SK-N-SH (cell line): ENCODE data around the gene MTR. TPM values are rescaled to one million over a fixed set of nuclear protein-coding genes. Genes with fewer than 3 reads are reported as not detected.

Experiments used
- CTCF ChIA-PET: fragments of 300-600, 350-600 bp; formaldehyde crosslinking; extraction: SDS; loops from one replicate; lab custom pipeline; 2021; lab: Yijun Ruan, JAX
- POLR2A ChIA-PET: fragments of 350-600 bp; sonication (Branson Sonifier 250); formaldehyde crosslinking; extraction: SDS; loops from one replicate; lab custom pipeline; 2020; ENCODE audit warnings: antibody characterized with exemption, inconsistent platforms; lab: Yijun Ruan, JAX
- DNase-seq: peaks from one replicate; pipeline ENCODE4 v3.0.0; 2012
- H2AFZ ChIP-seq: fragments of 200-600 bp; sonication (generic); 2 replicates; pipeline ENCODE4 v1.8.1; 2016; ENCODE audit warnings: antibody characterized with exemption, mild to moderate bottlenecking, low read depth
- H3F3A ChIP-seq: fragments of 200-600 bp; sonication (generic); replicated peaks from 2 replicates; pipeline ENCODE3; 2016; ENCODE audit warnings: antibody characterized with exemption, mild to moderate bottlenecking; ENCODE audit not compliant: insufficient read depth
- H3K27ac ChIP-seq, 2 experiments: fragments of 200-500 bp in 1 of 2; fragments of 200-600 bp in 1 of 2; sonication (Bioruptor generic) in 1 of 2; sonication (generic), shearing (Covaris generic) in 1 of 2; 2 replicates each; pipeline versions ENCODE4 v1.5.1 to v1.6.1; 2014 to 2016; ENCODE audit warnings: low read depth in 2 of 2, inconsistent platforms in 1 of 2, low read length in 1 of 2, mild to moderate bottlenecking in 1 of 2, mixed read lengths in 1 of 2
- H3K27me3 ChIP-seq: fragments of 200-600 bp; sonication (generic), shearing (Covaris generic); 2 replicates; pipeline ENCODE4 v1.6.1; 2016; ENCODE audit warnings: mixed run types; ENCODE audit not compliant: insufficient read depth
- H3K36me3 ChIP-seq, 2 experiments: fragments of 200-500 bp in 1 of 2; fragments of 200-600 bp in 1 of 2; sonication (Bioruptor generic) in 1 of 2; sonication (generic) in 1 of 2; replicated peaks in 1 of 2; 2 replicates each; pipeline versions ENCODE3 to v1.5.1; 2014 to 2016; ENCODE audit warnings: low read length in 1 of 2, mild to moderate bottlenecking in 1 of 2; ENCODE audit not compliant: insufficient read depth in 2 of 2, control insufficient read depth in 1 of 2
- H3K4me1 ChIP-seq, 2 experiments: fragments of 200-500 bp in 1 of 2; fragments of 200-600 bp in 1 of 2; sonication (Bioruptor generic) in 1 of 2; sonication (generic), shearing (Covaris generic) in 1 of 2; 2 replicates each; pipeline versions ENCODE4 v1.5.1 to v1.6.1; 2014 to 2016; ENCODE audit warnings: low read depth in 1 of 2, low read length in 1 of 2, mixed run types in 1 of 2; ENCODE audit not compliant: insufficient read depth in 2 of 2, control insufficient read depth in 1 of 2
- H3K4me2 ChIP-seq: fragments of 200-600 bp; sonication (generic), shearing (Covaris generic); 2 replicates; pipeline ENCODE4 v1.6.1; 2017; ENCODE audit warnings: mixed run types
- H3K4me3 ChIP-seq, 2 experiments: fragments of 200-500 bp in 1 of 2; fragments of 200-600 bp in 1 of 2; sonication (Bioruptor generic) in 1 of 2; sonication (generic), shearing (Covaris generic) in 1 of 2; 2 replicates each; pipeline versions ENCODE4 v1.5.1 to v1.8.1; 2014 to 2016; ENCODE audit warnings: low read depth in 2 of 2, inconsistent platforms in 1 of 2, low read length in 1 of 2, mild to moderate bottlenecking in 1 of 2, mixed read lengths in 1 of 2, moderate library complexity in 1 of 2
- H3K79me2 ChIP-seq: fragments of 200-600 bp; sonication (generic); 2 replicates; pipeline ENCODE4 v1.8.1; 2017; ENCODE audit warnings: mild to moderate bottlenecking; ENCODE audit not compliant: insufficient read depth
- H3K9ac ChIP-seq: fragments of 200-600 bp; sonication (generic); 2 replicates; pipeline ENCODE4 v1.6.1; 2017; ENCODE audit warnings: mixed run types
- H3K9me2 ChIP-seq: fragments of 200-600 bp; sonication (generic); 2 replicates; pipeline ENCODE4 v1.6.1; 2017; ENCODE audit warnings: mixed run types
- H3K9me3 ChIP-seq: fragments of 200-600 bp; sonication (generic); 2 replicates; pipeline ENCODE4 v1.6.1; 2017; ENCODE audit warnings: mixed run types, mild to moderate bottlenecking, moderate library complexity
- H4K20me1 ChIP-seq: fragments of 200-600 bp; sonication (generic); 2 replicates; pipeline ENCODE4 v1.6.1; 2017; ENCODE audit warnings: mild to moderate bottlenecking, mixed run types; ENCODE audit not compliant: insufficient read depth
- CHD2 ChIP-seq: fragments of 150-350 bp; IDR thresholded peaks from 2 replicates; pipeline ENCODE4 v1.6.1; 2018; ENCODE audit warnings: low read length; ENCODE audit not compliant: partially characterized antibody
- ELF1 ChIP-seq: IDR thresholded peaks from 2 replicates; pipeline ENCODE4 v1.4.0; 2012
- EP300 ChIP-seq, 2 experiments: IDR thresholded peaks; 2 replicates each; pipeline versions ENCODE4 v1.4.0 to v1.6.1; 2012; ENCODE audit warnings: borderline replicate concordance in 1 of 2, low read depth in 1 of 2, low read length in 1 of 2
- EZH2phosphoT487 ChIP-seq: fragments of 200-600 bp; sonication (generic); IDR thresholded peaks from 2 replicates; pipeline ENCODE4 v1.6.1; 2017; ENCODE audit warnings: low read depth, mixed run types, mild to moderate bottlenecking, antibody characterized with exemption, moderate library complexity, borderline replicate concordance
- FOSL2 ChIP-seq: IDR thresholded peaks from 2 replicates; pipeline ENCODE4 v1.4.0; 2012; ENCODE audit warnings: low read depth, mild to moderate bottlenecking, moderate library complexity, borderline replicate concordance
- FOXJ3 ChIP-seq: sonication (generic); formaldehyde crosslinking; IDR thresholded peaks from 2 replicates; pipeline ENCODE4 v1.5.1; 2020; ENCODE audit warnings: mild to moderate bottlenecking, missing genetic modification reagents
- GABPA ChIP-seq: IDR thresholded peaks from 2 replicates; pipeline ENCODE4 v1.4.0; 2012; ENCODE audit warnings: low read depth, mild to moderate bottlenecking
- GATA2 ChIP-seq: sonication (generic); formaldehyde crosslinking; IDR thresholded peaks from 2 replicates; pipeline ENCODE4 v1.5.0; 2020; ENCODE audit warnings: mild to moderate bottlenecking, missing genetic modification reagents
- POLR2AphosphoS5 ChIP-seq: IDR thresholded peaks from 2 replicates; pipeline ENCODE4 v1.6.1; 2012; ENCODE audit warnings: low read depth, low read length
- RAD21 ChIP-seq: IDR thresholded peaks from 2 replicates; pipeline ENCODE4 v1.6.1; 2012; ENCODE audit warnings: mild to moderate bottlenecking, low read length
- SIN3A ChIP-seq: IDR thresholded peaks from 2 replicates; pipeline ENCODE4 v1.6.1; 2012; ENCODE audit warnings: low read depth, mild to moderate bottlenecking, low read length, moderate library complexity, borderline replicate concordance
- TAF1 ChIP-seq: IDR thresholded peaks from 2 replicates; pipeline ENCODE4 v1.6.1; 2012; ENCODE audit warnings: low read depth, mild to moderate bottlenecking, low read length, moderate library complexity, borderline replicate concordance
- TCF12 ChIP-seq: IDR thresholded peaks from 2 replicates; pipeline ENCODE4 v1.4.0; 2012
- YY1 ChIP-seq: IDR thresholded peaks from 2 replicates; pipeline ENCODE4 v1.4.0; 2012; ENCODE audit warnings: low read depth, mild to moderate bottlenecking
- ZBTB33 ChIP-seq: IDR thresholded peaks from 2 replicates; pipeline ENCODE4 v1.4.0; 2012; ENCODE audit warnings: low read depth, borderline replicate concordance
- WGBS: methylation state at CpG from one replicate; pipeline ENCODE4 v1.1.6; 2017; ENCODE audit warnings: low lambda C conversion rate; 5-methylcytosine and 5-hydroxymethylcytosine counted together
- polyA plus RNA-seq, 3 experiments: library from polyadenylated mRNA; depleted of rRNA; stranded (reverse); fragments of >200 nt; gene quantifications; 2 replicates each; pipeline ENCODE4 v1.2.3, GENCODE V29; 2012
- TF ChIP-seq, protein P1 (sequence below): IDR thresholded peaks from 2 replicates; pipeline ENCODE4 v1.4.0; 2012; ENCODE audit warnings: low read depth
- TF ChIP-seq, protein P2 (sequence below): IDR thresholded peaks from 2 replicates; pipeline ENCODE4 v1.4.0; 2012; ENCODE audit warnings: low read depth, borderline replicate concordance
- TF ChIP-seq, protein P3 (sequence below): fragments of 150-350 bp; IDR thresholded peaks from 2 replicates; pipeline ENCODE4 v1.6.1; 2017; ENCODE audit warnings: antibody characterized with exemption, low read length, low read depth, borderline replicate concordance

The MTR gene
- polyA plus RNA-seq, 1 of the 3 experiments (the other 2 are of a cell fraction) = 5.4 TPM

DNA sequence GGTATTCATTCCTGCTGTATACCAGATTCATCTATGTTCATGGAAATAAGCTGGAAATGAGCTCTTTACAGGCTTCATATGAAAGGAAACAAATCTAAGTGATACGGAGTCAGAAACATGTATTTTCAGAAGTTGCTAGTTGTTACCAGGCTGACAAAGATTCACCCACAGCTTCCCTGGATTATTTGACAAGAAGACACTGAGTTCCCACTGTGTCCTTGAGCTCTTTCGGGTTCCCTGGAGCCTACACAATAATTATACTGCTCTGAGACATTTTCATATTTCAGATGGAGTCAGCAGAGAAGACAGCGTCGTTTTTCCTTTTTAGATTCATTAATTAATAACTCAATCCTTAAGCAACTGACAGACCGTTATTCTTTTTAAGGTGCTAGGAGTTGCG is 29.3 kb upstream of the MTR start:
- CTCF ChIA-PET = interaction anchor here (3.4 kb wide), 1 partner anchor 796 kb away, joined by 9 read pairs; no protein-coding TSS in a partner anchor
- Histone ChIP-seq H2AFZ (no peak overlapping the region), H3K79me2 (no peaks in the 10 kb centered on the region), H3K27me3 (no peaks in the 10 kb centered on the region), H3K4me2 (no peak overlapping the region), H3K9me3 (no peaks in the 10 kb centered on the region), H3K4me1 (no peaks in the 10 kb centered on the region), H3K4me3 (no peak overlapping the region), H3K9ac (no peak overlapping the region), H3K27ac (no peak overlapping the region), H3K36me3 (no peaks in the 10 kb centered on the region), H3K9me2 (no peaks in the 10 kb centered on the region), H4K20me1 (no peaks in the 10 kb centered on the region), H3F3A (no peaks in the 10 kb centered on the region)
- POLR2A ChIA-PET = no interaction called here
- no peak for DNase-seq
- no peak for TF ChIP-seq GATA2 (CRISPR knock-in tag)
- TF ChIP-seq RAD21 = no peak
- TF ChIP-seq TAF1 = no peak
- TF ChIP-seq ELF1 = no peak
- TF ChIP-seq TCF12 = no peak
- TF ChIP-seq FOSL2 = no peak
- TF ChIP-seq, protein P1, sequence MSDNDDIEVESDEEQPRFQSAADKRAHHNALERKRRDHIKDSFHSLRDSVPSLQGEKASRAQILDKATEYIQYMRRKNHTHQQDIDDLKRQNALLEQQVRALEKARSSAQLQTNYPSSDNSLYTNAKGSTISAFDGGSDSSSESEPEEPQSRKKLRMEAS = no peak
- TF ChIP-seq EZH2phosphoT487 = no peak
- no peak for TF ChIP-seq ZBTB33
- TF ChIP-seq POLR2AphosphoS5 = no peak
- no peak for TF ChIP-seq CHD2
- TF ChIP-seq, protein P2, sequence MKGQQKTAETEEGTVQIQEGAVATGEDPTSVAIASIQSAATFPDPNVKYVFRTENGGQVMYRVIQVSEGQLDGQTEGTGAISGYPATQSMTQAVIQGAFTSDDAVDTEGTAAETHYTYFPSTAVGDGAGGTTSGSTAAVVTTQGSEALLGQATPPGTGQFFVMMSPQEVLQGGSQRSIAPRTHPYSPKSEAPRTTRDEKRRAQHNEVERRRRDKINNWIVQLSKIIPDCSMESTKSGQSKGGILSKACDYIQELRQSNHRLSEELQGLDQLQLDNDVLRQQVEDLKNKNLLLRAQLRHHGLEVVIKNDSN = no peak
- no peak for TF ChIP-seq SIN3A
- TF ChIP-seq EP300 (IDR thresholded peaks at IDR 0.05; ENCODE audit: borderline replicate concordance in 1 of 2, low read depth in 1 of 2, low read length in 1 of 2) = no peak
- TF ChIP-seq, protein P3, sequence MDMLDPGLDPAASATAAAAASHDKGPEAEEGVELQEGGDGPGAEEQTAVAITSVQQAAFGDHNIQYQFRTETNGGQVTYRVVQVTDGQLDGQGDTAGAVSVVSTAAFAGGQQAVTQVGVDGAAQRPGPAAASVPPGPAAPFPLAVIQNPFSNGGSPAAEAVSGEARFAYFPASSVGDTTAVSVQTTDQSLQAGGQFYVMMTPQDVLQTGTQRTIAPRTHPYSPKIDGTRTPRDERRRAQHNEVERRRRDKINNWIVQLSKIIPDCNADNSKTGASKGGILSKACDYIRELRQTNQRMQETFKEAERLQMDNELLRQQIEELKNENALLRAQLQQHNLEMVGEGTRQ = no peak
- no peak for TF ChIP-seq YY1
- TF ChIP-seq GABPA = no peak
- TF ChIP-seq FOXJ3 (CRISPR knock-in tag) = no peak
- 59% methylated on average over 6 of the region's 6 CpGs for WGBS
